GM12892 (cell line): ENCODE measurements around the gene CLEC3B.

Experiments used
- POLR2A ChIP-seq: IDR thresholded peaks from 2 replicates; pipeline ENCODE4 v1.6.1; 2011; ENCODE audit warnings: low read depth, low read length, control low read depth
- POLR2AphosphoS5 ChIP-seq: IDR thresholded peaks from 2 replicates; pipeline ENCODE4 v1.6.1; 2011; ENCODE audit warnings: low read depth, low read length, control low read depth

DNA sequence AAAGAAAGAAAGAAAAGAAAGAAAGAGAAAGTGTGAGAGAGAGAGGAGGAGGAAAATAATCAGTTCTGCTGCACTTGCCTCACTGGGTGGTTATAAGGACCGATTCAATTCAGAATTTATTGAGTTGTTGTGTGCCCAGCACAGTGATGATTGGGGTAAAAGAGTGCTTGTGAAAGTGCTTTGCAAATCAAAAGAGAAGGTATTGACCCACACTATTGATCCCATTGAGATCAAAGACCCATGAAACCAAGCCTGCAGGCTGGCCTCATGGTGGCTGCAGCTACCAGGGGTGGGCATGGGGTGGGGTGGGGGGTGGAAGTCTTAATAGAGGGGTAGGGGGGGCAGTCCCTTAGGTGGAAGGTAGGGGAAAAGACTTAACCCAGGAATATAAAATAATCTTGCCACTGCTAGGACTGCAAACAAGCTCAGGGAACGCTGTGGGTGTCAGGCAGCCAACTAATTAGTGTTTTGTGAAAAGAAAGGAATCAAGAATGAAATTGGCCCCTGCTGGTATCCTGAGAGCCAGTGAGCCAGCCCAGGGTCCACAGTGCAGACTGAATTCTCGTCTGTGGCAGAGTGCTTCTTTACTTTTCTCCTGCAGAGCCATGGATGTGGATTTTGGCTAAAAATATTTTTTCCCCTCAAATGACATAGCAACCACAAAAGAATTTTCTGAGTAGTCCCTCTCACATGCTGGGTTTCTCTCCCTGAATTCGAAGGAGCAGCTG is 34.2 kb downstream of the CLEC3B start:
- no peak for TF ChIP-seq POLR2AphosphoS5
- no peak for TF ChIP-seq POLR2A
